GM12892 (cell line): ENCODE data around the gene FALEC.

Source experiments
- POLR2A ChIP-seq: IDR thresholded peaks from 2 replicates; pipeline ENCODE4 v1.6.1; 2011; ENCODE audit warnings: low read depth, low read length, control low read depth
- POLR2AphosphoS5 ChIP-seq: IDR thresholded peaks from 2 replicates; pipeline ENCODE4 v1.6.1; 2011; ENCODE audit warnings: low read depth, low read length, control low read depth

GRCh38 chr1:150536836-150537731, 21.5 kb downstream of the FALEC start:
- TF ChIP-seq POLR2A (no peak), POLR2AphosphoS5 (no peak)
